Measurements from ENCODE around the gene PPIL3. TPM values are rescaled to one million over a fixed set of nuclear protein-coding genes. Genes with fewer than 3 reads are reported as not detected.

The PPIL3 gene
- polyA plus RNA-seq, 1 donor (not counting 4 experiments of a cell fraction or from before 2014, with no cell fraction given): 84.0 TPM

DNA sequence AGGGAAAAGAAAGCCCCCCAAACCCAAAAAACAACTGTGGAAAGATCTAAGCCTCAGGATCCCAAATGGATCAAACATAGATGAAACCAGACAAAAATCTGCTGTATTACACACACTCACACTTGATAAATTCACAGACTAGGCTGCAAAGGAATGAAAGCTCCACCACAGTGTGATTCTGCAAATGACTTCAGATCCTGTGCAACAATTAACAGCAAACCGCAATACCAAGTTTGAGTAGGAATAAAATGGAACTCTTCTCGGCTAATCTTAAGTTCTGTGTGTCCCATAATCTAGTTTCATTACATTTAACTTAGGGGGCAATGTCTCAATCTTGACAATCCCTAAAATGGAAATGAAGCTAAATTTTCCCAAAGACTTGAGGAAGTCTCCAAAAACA, 36.3 kb downstream of the PPIL3 start:
- TF ChIP-seq, protein P1, sequence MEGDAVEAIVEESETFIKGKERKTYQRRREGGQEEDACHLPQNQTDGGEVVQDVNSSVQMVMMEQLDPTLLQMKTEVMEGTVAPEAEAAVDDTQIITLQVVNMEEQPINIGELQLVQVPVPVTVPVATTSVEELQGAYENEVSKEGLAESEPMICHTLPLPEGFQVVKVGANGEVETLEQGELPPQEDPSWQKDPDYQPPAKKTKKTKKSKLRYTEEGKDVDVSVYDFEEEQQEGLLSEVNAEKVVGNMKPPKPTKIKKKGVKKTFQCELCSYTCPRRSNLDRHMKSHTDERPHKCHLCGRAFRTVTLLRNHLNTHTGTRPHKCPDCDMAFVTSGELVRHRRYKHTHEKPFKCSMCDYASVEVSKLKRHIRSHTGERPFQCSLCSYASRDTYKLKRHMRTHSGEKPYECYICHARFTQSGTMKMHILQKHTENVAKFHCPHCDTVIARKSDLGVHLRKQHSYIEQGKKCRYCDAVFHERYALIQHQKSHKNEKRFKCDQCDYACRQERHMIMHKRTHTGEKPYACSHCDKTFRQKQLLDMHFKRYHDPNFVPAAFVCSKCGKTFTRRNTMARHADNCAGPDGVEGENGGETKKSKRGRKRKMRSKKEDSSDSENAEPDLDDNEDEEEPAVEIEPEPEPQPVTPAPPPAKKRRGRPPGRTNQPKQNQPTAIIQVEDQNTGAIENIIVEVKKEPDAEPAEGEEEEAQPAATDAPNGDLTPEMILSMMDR (optimal IDR thresholded peaks at IDR 0.05 in 1 of 3, IDR thresholded peaks at IDR 0.05 in 1 of 3, conservative IDR thresholded peaks at IDR 0.05 in 1 of 3; ENCODE audit: extremely low read depth in 1 of 3, insufficient read depth in 2 of 3, low read length in 3 of 3): no peak
- TF ChIP-seq EZH2 (IDR thresholded peaks at IDR 0.05; ENCODE audit: low read length): no peak
- dilution Hi-C loops (cut with MboI; ENCODE audit: extremely low pct_ligation_motif_present, low sequenced_read_pairs): no loop called here

DNA sequence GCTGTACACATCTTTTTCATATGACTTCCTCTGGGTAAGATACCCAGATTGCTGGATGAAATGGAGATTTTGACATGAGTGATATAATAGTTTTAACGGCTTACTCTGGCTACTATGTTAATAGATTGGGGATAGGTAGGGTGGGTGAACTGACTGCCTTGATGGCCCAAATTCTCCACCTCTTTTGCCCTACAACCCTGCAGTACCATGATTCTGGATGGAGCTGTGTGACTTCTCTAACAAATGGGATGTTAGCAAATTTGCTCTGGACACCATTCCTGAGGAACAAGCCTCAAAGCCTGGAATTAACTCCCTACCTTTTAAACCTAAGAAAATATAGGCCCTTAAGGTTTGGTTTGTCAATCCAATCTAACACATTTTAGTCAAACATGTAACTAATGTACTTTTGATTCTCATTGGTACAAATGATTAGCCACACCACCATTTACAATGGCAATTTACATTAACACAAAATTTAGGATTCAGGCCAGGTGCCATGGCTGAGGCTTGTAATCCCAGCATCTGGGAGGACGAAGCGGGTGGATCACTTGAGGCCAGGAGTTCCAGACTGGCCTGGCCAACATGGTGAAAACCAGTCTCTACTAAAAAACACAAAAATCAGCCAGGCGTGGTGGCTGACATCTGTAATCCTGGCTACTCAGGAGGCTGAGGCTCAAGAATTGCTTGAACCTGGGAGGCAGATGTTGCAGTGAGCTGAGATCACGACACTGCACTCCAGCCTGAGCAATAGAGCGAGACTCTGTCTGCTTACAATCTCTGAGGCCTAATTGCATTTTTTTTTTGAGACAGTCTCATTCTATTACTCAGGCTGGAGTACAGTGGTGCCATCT, 37.3 kb downstream of the PPIL3 start:
- dilution Hi-C loops (cut with MboI; ENCODE audit: extremely low pct_ligation_motif_present, low sequenced_read_pairs): no loop called here
- no peak overlapping the region for H3K27ac ChIP-seq (ENCODE audit: control insufficient read depth, insufficient read depth, low read length)
- no peaks in the 10 kb centered on the region for H3K9me3 ChIP-seq (ENCODE audit: control insufficient read depth, low read depth, low read length)
- H3K4me3 ChIP-seq (ENCODE audit: control insufficient read depth in 2 of 3, extremely low read depth in 1 of 3, insufficient read depth in 2 of 3, low read depth in 1 of 3, low read length in 3 of 3): no peak overlapping the region
- peaks cover 4% of the 10 kb centered on the region for H3K79me2 ChIP-seq (ENCODE audit: control insufficient read depth, insufficient read depth, low read length)
- H3K4me1 ChIP-seq (ENCODE audit: control insufficient read depth, extremely low read depth, insufficient read depth, low read length): no peaks in the 10 kb centered on the region
- H3K9ac ChIP-seq (ENCODE audit: control insufficient read depth, extremely low read depth, insufficient read depth, low read length): no peak overlapping the region
- DNase-seq (ENCODE audit: low read depth, low spot score) (no peak), FAIRE-seq (no peak)
- no peak overlapping the region for H3K4me2 ChIP-seq (ENCODE audit: control insufficient read depth, extremely low read depth, insufficient read depth, low read depth, low read length)
- no peaks in the 10 kb centered on the region for H3K9me1 ChIP-seq (ENCODE audit: control insufficient read depth, extremely low read depth, insufficient read depth, low read length)
- no peak for TF ChIP-seq EZH2 (IDR thresholded peaks at IDR 0.05; ENCODE audit: low read length)
- TF ChIP-seq, protein P1 (optimal IDR thresholded peaks at IDR 0.05 in 1 of 3, IDR thresholded peaks at IDR 0.05 in 1 of 3, conservative IDR thresholded peaks at IDR 0.05 in 1 of 3; ENCODE audit: extremely low read depth in 1 of 3, insufficient read depth in 2 of 3, low read length in 3 of 3): no peak
- H3K27me3 ChIP-seq (ENCODE audit: control insufficient read depth, extremely low read depth, insufficient read depth, low read length): no peaks in the 10 kb centered on the region
- H4K20me1 ChIP-seq (ENCODE audit: control insufficient read depth, extremely low read depth, insufficient read depth, low read length): no peaks in the 10 kb centered on the region
- H2AFZ ChIP-seq (ENCODE audit: control insufficient read depth, low read length): no peak overlapping the region
- peaks cover 12 to 33% of the 10 kb centered on the region in 2 experiments for H3K36me3 ChIP-seq (ENCODE audit: control insufficient read depth in 2 of 2, extremely low read depth in 1 of 2, insufficient read depth in 2 of 2, low read length in 2 of 2)

More for the DNA sequence above, 36.3 kb downstream of the PPIL3 start:
- no peak overlapping the region for H3K9ac ChIP-seq (ENCODE audit: control insufficient read depth, extremely low read depth, insufficient read depth, low read length)
- no peak for DNase-seq (ENCODE audit: low read depth, low spot score)
- no peaks in the 10 kb centered on the region for H4K20me1 ChIP-seq (ENCODE audit: control insufficient read depth, extremely low read depth, insufficient read depth, low read length)
- no peak overlapping the region for H3K4me3 ChIP-seq (ENCODE audit: control insufficient read depth in 2 of 3, extremely low read depth in 1 of 3, insufficient read depth in 2 of 3, low read depth in 1 of 3, low read length in 3 of 3)
- H3K4me2 ChIP-seq (ENCODE audit: control insufficient read depth, extremely low read depth, insufficient read depth, low read depth, low read length): no peak overlapping the region
- no peaks in the 10 kb centered on the region for H3K27me3 ChIP-seq (ENCODE audit: control insufficient read depth, extremely low read depth, insufficient read depth, low read length)
- no peaks in the 10 kb centered on the region for H3K4me1 ChIP-seq (ENCODE audit: control insufficient read depth, extremely low read depth, insufficient read depth, low read length)
- H3K9me3 ChIP-seq (ENCODE audit: control insufficient read depth, low read depth, low read length): no peaks in the 10 kb centered on the region
- no peaks in the 10 kb centered on the region for H3K9me1 ChIP-seq (ENCODE audit: control insufficient read depth, extremely low read depth, insufficient read depth, low read length)
- H3K27ac ChIP-seq (ENCODE audit: control insufficient read depth, insufficient read depth, low read length): no peak overlapping the region
- H3K36me3 ChIP-seq (ENCODE audit: control insufficient read depth in 2 of 2, extremely low read depth in 1 of 2, insufficient read depth in 2 of 2, low read length in 2 of 2): peaks cover 17 to 41% of the 10 kb centered on the region in 2 experiments
- H3K79me2 ChIP-seq (ENCODE audit: control insufficient read depth, insufficient read depth, low read length): peaks cover 8% of the 10 kb centered on the region
- no peak for FAIRE-seq
- H2AFZ ChIP-seq (ENCODE audit: control insufficient read depth, low read length): no peak overlapping the region
